HEK293 (cell line): ENCODE measurements around the gene ATP8A2.
A peak's percentile ranks its signal among the peaks of the same experiment; 100 is the strongest.

Experiments
- CTCF ChIA-PET: fragments of 350-600 bp; formaldehyde crosslinking; extraction: SDS; loops from one replicate; lab custom pipeline; 2021; ENCODE audit warnings: antibody characterized with exemption; lab: Yijun Ruan, JAX
- POLR2A ChIA-PET: fragments of 300-600 bp; formaldehyde crosslinking; extraction: SDS; loops from one replicate; lab custom pipeline; 2020; ENCODE audit warnings: antibody characterized with exemption, inconsistent platforms; lab: Yijun Ruan, JAX
- H3K27ac ChIP-seq: fragments of 200-500 bp; sonication (Bioruptor generic); 2 replicates; pipeline ENCODE4 v1.5.1; 2014; ENCODE audit warnings: low read depth, low read length, control low read depth, inconsistent platforms; ENCODE audit errors: extremely low read depth
- H3K36me3 ChIP-seq, 2 experiments: fragments of 200-500 bp in 1 of 2; sonication (Bioruptor generic) in 1 of 2; 1 replicate in 1 of 2; 2 replicates in 1 of 2; pipeline ENCODE4 v1.5.1; 2014 to 2017; ENCODE audit warnings: inconsistent platforms in 2 of 2, low read length in 2 of 2; ENCODE audit not compliant: control insufficient read depth in 2 of 2, insufficient read depth in 1 of 2
- H3K4me1 ChIP-seq: fragments of 200-500 bp; sonication (Bioruptor generic); 2 replicates; pipeline ENCODE4 v1.5.1; 2014; ENCODE audit warnings: mild to moderate bottlenecking, low read length, inconsistent platforms; ENCODE audit not compliant: control insufficient read depth, insufficient read depth
- H3K4me3 ChIP-seq: 2 replicates; pipeline ENCODE4 v1.5.1; 2011; ENCODE audit warnings: low read depth, mild to moderate bottlenecking, control low read depth, low read length, moderate library complexity
- H3K9me3 ChIP-seq: fragments of 200-500 bp; sonication (Bioruptor generic); 2 replicates; pipeline ENCODE4 v1.5.1; 2014; ENCODE audit warnings: low read depth, low read length, inconsistent platforms; ENCODE audit not compliant: control insufficient read depth, insufficient read depth
- BCL6B ChIP-seq: fragments of 450-650 bp; formaldehyde crosslinking; IDR thresholded peaks from 2 replicates; pipeline ENCODE4 v1.5.1; 2017; ENCODE audit warnings: missing biosample characterization, missing genetic modification characterization
- MYNN ChIP-seq: fragments of 450-650 bp; formaldehyde crosslinking; IDR thresholded peaks from 2 replicates; pipeline ENCODE4 v1.5.1; 2016; ENCODE audit warnings: missing biosample characterization, missing genetic modification characterization, borderline replicate concordance
- PRDM2 ChIP-seq: fragments of 450-650 bp; formaldehyde crosslinking; IDR thresholded peaks from 2 replicates; pipeline ENCODE4 v1.5.1; 2016; ENCODE audit warnings: missing biosample characterization, missing genetic modification characterization, borderline replicate concordance
- REST ChIP-seq: fragments of 450-650 bp; formaldehyde crosslinking; IDR thresholded peaks from 2 replicates; pipeline ENCODE4 v1.5.1; 2016; ENCODE audit warnings: missing biosample characterization, missing genetic modification characterization
- ZBTB10 ChIP-seq: fragments of 450-650 bp; formaldehyde crosslinking; IDR thresholded peaks from 2 replicates; pipeline ENCODE4 v1.5.1; 2016; ENCODE audit warnings: missing biosample characterization, missing genetic modification characterization
- ZBTB44 ChIP-seq: fragments of 450-650 bp; IDR thresholded peaks from 2 replicates; pipeline ENCODE4 v1.5.1; 2018; ENCODE audit warnings: missing biosample characterization, mild to moderate bottlenecking, missing genetic modification characterization
- ZFP3 ChIP-seq: fragments of 450-650 bp; formaldehyde crosslinking; IDR thresholded peaks from 2 replicates; pipeline ENCODE4 v1.5.1; 2016; ENCODE audit warnings: low read depth, missing biosample characterization, missing genetic modification characterization
- ZFP69B ChIP-seq: fragments of 450-650 bp; formaldehyde crosslinking; IDR thresholded peaks from 2 replicates; pipeline ENCODE4 v1.5.1; 2016; ENCODE audit warnings: missing biosample characterization, missing genetic modification characterization
- ZIC2 ChIP-seq: fragments of 450-650 bp; formaldehyde crosslinking; IDR thresholded peaks from 2 replicates; pipeline ENCODE4 v1.5.1; 2016; ENCODE audit warnings: missing biosample characterization, missing genetic modification characterization
- ZNF148 ChIP-seq: fragments of 450-650 bp; formaldehyde crosslinking; IDR thresholded peaks from 2 replicates; pipeline ENCODE4 v1.5.0; 2017; ENCODE audit warnings: missing biosample characterization, missing genetic modification characterization, borderline replicate concordance
- ZNF248 ChIP-seq: fragments of 450-650 bp; formaldehyde crosslinking; IDR thresholded peaks from 2 replicates; pipeline ENCODE4 v1.5.1; 2017; ENCODE audit warnings: missing biosample characterization, missing genetic modification characterization
- TF ChIP-seq, protein P1 (sequence below): fragments of 450-650 bp; formaldehyde crosslinking; IDR thresholded peaks from 2 replicates; pipeline ENCODE4 v1.5.1; 2017; ENCODE audit warnings: missing biosample characterization, missing genetic modification characterization

Gene ATP8A2

GRCh38 chr13:25771641-25772478 lies 400.1 kb downstream of the ATP8A2 start:
- CTCF ChIA-PET: interaction anchor here (0.6 to 0.8 kb wide), 2 partner anchors 197 to 205 kb away, joined by 3 read pairs; no protein-coding TSS in a partner anchor
- peaks cover 6% of the 10 kb centered on the region for H3K4me1 ChIP-seq
- no peak overlapping the region for H3K27ac ChIP-seq
- POLR2A ChIA-PET: no interaction called here
- H3K4me3 ChIP-seq: no peak overlapping the region
- H3K36me3 ChIP-seq: no peaks in the 10 kb centered on the region
- no peaks in the 10 kb centered on the region for H3K9me3 ChIP-seq
- TF ChIP-seq ZBTB10: no peak
- TF ChIP-seq BCL6B (tag by site-specific recombination): peak; percentile 35; the same call in 1 of the 2 replicates
- TF ChIP-seq, protein P1, sequence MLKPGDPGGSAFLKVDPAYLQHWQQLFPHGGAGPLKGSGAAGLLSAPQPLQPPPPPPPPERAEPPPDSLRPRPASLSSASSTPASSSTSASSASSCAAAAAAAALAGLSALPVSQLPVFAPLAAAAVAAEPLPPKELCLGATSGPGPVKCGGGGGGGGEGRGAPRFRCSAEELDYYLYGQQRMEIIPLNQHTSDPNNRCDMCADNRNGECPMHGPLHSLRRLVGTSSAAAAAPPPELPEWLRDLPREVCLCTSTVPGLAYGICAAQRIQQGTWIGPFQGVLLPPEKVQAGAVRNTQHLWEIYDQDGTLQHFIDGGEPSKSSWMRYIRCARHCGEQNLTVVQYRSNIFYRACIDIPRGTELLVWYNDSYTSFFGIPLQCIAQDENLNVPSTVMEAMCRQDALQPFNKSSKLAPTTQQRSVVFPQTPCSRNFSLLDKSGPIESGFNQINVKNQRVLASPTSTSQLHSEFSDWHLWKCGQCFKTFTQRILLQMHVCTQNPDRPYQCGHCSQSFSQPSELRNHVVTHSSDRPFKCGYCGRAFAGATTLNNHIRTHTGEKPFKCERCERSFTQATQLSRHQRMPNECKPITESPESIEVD: peak; percentile 61
- no peak for TF ChIP-seq ZBTB44 (tag by site-specific recombination)
- TF ChIP-seq ZFP3 (tag by site-specific recombination): no peak
- 0 out of 2 replicates have a peak, but pooled peaks have one; percentile 13 for TF ChIP-seq REST (tag by site-specific recombination)
- no peak for TF ChIP-seq PRDM2 (tag by site-specific recombination)
- 0 out of 2 replicates have a peak, but pooled peaks have one; percentile 36 for TF ChIP-seq ZFP69B (tag by site-specific recombination)
- no peak for TF ChIP-seq MYNN (tag by site-specific recombination)
- no peak for TF ChIP-seq ZNF248 (tag by site-specific recombination)
- TF ChIP-seq ZNF148 (tag by site-specific recombination): no peak
- TF ChIP-seq ZIC2 (tag by site-specific recombination): peak; percentile 60
